Measurements from ENCODE around the gene SLC24A3.

The SLC24A3 gene

DNA sequence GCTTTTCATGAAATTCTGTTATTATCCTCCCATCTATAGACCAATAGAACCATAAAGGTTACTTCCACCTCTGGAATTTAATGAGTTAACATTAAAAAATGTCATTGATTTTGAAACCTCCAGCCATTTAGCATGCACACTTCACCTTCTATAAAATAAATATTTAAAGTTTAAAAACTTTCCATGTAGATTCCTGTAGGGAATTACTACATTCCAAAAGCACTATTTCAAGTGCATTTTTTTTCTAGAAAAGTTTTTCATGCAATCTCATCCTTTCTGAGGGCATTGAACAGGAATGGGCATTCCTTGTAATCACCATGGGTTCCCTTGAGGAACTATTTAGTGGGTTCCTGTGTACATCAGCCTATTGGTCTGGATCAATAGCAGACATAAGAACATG, 291.8 kb downstream of the SLC24A3 start:
- DNase-seq (ENCODE audit: low spot score), result no peak

DNA sequence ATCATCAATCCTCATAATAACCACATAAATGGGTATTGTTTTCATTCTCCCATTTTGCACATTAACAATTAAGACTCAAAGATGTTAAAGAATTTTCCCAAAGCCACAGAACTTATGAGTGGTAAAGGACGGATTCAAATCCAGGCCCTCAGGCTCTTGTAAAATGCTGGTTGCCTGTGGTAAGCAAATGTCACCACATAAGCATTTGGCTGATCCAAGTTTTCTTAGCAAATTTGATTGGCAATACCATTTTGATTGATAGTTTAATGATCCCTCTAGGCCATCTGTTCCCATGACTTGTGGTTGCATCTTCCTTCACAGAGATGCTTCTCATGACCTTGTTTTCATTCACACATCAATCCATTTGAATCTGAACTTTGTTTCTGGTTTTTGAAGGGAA, 293.6 kb downstream of the SLC24A3 start:
- no peak for DNase-seq (ENCODE audit: low spot score)

GRCh38 chr20:19508449-19508848, 296.0 kb downstream of the SLC24A3 start:
- DNase-seq (ENCODE audit: low spot score), result no peak

- no peak for DNase-seq (ENCODE audit: low spot score)
These were observed 298.2 kb downstream of the SLC24A3 start for GRCh38 chr20:19510611-19511010.

DNA sequence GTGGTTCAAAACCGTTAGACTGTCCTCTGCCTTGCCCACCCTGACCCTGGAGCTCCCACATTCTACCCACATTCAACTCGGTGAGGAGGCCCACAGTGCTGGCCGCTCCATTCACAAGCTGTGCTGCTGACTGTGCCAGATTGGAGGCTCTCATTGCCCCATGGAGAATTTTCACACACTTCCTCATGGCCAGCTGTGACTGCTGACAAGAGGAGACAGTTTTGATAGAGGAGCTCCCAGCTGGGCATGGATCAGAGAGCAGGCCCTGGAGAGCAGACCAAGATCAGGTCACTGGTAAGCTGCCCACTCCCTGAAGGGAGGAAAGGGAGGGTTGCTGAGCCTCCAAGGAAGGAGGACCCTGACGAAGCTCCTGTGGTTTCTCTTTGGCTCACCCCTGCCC, 299.5 kb downstream of the SLC24A3 start:
- DNase-seq (ENCODE audit: low spot score), result no peak

GRCh38 chr20:19512886-19513677, 300.6 kb downstream of the SLC24A3 start:
- DNase-seq (ENCODE audit: low spot score), result no peak

DNA sequence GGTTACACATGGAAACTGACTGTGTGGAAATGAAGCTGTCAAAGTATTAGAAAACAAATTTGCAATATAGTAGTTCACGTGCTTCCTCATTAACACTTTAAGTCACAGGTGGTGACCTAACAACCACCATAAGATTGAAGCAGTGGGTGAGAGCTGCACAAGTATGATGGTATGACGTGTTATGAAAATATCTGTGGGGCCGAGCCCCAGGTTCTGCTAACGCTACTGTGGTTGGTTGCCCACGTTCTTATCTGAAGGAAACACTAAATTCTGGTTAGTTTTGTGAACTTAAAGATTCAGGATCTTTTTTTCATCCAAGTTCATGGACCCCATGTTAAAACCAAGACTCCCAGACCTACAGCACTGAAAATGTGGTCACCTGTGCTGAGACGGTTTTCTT, 302.6 kb downstream of the SLC24A3 start:
- no peak for DNase-seq (ENCODE audit: low spot score)

GRCh38 chr20:19519466-19519865, 307.0 kb downstream of the SLC24A3 start:
- DNase-seq (ENCODE audit: low spot score), result no peak

DNA sequence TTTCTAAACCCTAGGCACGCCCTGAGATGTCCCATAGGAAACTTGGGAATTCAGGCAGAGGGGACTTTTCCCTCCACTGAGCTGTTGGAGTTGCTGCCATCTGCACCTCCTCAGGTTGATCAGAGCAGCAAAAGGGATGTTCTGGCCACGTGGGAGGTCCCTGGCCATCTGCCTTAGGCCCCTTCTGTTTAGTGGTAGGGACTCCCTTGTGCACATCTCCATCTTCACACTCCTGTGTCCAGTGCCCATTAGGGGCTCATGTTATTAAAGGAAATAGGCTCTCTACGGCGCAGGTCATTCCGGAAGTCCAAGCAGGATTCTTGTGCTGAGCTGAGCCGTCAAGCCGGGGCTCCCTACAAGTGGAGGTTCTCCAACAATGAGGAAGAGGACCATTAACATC, 307.8 kb downstream of the SLC24A3 start:
- DNase-seq (ENCODE audit: low spot score), result no peak

GRCh38 chr20:19522071-19522801, 309.8 kb downstream of the SLC24A3 start:
- no peak for DNase-seq (ENCODE audit: low spot score)

- DNase-seq (ENCODE audit: low spot score), result no peak
These were observed 310.6 kb downstream of the SLC24A3 start for GRCh38 chr20:19522836-19523590.

DNA sequence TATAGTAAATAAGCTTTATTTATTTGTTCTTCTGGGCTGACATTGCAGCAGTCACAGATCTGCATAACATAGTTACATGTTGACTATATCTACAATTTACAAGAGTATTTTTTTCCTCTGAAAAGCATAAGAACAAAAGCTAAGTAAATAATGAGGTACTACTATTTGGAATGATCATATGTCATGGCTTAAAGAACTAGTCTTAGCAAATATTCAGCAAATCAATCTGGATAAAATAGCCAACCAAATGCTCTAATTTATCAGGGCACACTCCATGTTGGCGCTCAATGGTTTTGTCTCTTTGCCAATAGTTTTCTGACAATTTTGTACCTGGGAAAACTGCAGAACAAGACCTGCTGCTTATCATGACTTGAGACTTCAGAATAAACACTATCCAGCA, 312.2 kb downstream of the SLC24A3 start:
- no peak for DNase-seq (ENCODE audit: low spot score)

DNA sequence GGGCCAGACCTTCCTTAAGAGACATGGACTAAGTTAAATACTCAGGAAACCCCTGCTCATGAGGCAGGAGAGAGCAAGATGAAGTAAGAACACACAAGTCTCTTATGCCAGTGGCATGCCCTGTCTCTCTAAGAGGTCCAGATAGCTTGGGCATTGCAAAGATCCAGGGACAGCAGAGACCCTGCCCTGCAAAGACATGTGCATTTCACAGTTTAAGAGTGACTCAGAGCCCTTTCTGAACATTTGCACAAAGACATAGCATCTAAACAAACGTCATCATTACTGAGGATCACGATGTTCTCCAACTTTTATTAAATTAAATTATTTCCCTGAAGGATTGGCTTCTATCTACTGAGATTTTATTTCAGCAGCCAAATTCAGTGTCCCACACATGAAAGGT, 315.1 kb downstream of the SLC24A3 start:
- DNase-seq (ENCODE audit: low spot score), result no peak

- DNase-seq (ENCODE audit: low spot score), result no peak
These were observed 316.0 kb downstream of the SLC24A3 start for GRCh38 chr20:19528286-19529030.

DNA sequence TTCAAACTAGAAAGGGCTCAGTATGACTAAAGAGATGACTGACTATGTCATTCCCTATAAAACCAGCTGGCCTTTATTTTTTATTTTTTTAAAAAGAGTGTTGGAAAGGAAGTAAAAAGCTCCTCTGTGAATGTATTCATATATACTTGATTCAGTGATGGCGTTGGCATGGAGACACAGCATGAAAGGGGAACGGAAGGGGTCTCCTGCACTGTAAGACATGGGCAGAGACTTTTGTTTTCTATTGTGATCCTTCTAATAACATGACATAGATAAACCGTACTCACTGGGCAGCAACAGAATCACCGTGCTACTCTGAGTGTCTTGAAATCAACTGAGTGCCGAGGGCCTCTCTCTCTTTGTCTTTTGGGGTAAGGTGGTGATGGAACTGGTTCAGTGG, 317.6 kb downstream of the SLC24A3 start:
- DNase-seq (ENCODE audit: low spot score), result no peak

DNA sequence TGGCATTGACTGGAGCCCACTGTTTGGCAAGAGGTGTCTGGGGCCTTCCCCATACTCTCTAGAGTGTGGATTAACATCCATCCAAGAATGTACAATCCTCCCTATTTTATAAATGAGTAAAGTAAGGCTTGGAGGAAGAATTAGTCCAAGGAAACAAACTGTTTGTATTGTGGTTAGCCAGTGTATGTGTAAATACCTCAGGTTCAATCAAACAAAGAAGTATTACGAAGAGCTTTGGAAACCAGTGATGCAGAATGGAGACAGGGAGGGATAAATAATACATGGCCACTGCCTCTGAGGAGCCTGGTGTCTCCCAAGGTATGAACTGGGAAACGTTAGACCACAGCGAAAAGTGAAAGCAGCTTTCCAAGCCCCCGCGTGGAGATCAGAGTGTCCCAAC, 319.0 kb downstream of the SLC24A3 start:
- no peak for DNase-seq (ENCODE audit: low spot score)

- no peak for DNase-seq (ENCODE audit: low spot score)
These were observed 326.1 kb downstream of the SLC24A3 start for GRCh38 chr20:19538556-19538955.

DNA sequence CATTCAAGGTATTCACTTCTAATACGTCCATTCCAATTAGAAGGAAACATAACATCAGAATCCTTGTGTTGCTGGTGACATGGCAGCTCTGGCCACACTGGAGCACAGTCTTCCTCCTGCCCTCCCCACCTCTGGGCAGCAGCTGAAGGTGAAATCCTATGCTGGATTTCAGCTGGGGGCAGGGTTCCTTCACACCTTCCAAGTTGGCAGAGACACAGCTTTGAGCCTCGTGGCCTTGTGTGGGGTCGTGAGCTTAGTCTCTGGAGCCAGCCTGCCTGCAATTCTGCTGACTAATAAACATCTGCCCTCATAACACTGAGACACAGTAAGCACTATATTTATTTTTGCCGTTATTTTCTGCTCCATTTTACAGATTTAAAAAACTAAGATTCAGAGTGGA, 326.7 kb downstream of the SLC24A3 start:
- no peak for DNase-seq (ENCODE audit: low spot score)

DNA sequence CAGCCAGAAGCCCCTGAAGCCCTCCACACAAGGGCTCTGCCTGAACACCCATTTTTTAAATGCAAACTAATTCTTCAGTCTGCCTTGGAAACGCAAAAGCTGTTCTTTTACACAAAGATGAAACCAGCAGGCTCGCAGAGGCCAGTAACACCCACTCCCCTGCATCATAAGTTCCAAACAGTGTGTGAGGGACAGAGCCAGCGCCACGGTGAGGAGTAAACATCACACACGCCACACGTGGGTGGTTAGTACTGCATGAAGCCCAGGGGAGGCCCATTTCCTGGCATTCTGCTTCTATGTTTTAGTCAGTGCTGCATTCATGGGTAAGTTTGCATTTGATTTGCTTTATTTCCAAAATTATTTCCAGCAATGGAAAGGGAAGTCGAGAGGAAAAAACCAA, 327.9 kb downstream of the SLC24A3 start:
- no peak for DNase-seq (ENCODE audit: low spot score)

- no peak for DNase-seq (ENCODE audit: low spot score)
These were observed 330.7 kb downstream of the SLC24A3 start for GRCh38 chr20:19543101-19543500.

DNA sequence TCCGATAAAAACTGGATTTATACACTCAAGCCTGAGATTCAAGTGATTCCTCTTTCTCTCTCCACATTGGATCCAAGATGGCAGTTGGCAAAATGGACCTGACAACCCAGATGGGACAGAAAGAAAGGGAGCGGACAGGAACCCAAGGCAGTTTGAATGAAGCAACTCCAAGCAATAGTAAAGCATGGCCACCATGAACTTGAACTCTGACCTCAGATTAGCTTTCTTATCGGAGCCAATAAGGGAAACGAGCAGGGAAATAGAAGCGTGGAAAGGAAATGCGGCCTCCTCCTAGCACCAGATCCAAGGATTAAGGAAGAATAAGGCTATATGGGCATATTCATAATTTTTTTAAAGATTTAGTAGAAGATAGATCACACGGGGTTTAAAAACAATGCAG, 332.2 kb downstream of the SLC24A3 start:
- DNase-seq (ENCODE audit: low spot score), result no peak

DNA sequence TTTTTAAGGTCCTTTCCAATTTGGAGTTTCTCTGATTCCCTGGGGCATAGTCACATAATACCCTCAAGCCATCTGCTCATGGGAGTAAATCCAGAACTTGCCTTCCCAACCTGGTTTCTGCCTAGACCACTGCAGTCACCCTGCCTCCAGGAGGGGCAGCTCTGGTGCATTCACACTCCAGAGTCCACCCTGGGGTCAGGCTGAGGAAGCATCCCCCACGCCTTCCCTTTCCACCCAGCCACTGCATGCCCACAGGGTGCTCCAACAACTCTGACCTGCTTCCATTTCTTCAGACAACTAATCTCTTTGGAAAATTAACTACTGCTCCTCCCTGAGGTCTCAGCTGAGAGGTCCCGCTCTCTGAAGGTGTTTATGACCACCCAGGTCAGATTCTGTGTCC, 334.2 kb downstream of the SLC24A3 start:
- DNase-seq (ENCODE audit: low spot score), result no peak
